GM18858 (cell line): ENCODE results near the gene RAMP1.

Source experiments
- ATAC-seq: cut with Tn5 transposase; IDR thresholded peaks from one replicate; pipeline ENCODE4 v1.9.1; 2021; ENCODE audit not compliant: unreplicated experiment

The RAMP1 gene

GRCh38 chr2:237894396-237894979, 35.1 kb downstream of the RAMP1 start:
- no peak for ATAC-seq

- no peak for ATAC-seq
Observed at GRCh38 chr2:237894986-237895543, 35.6 kb downstream of the RAMP1 start.

- ATAC-seq: no peak
Observed at GRCh38 chr2:237895544-237896506, 36.4 kb downstream of the RAMP1 start.

- ATAC-seq: no peak
Observed at GRCh38 chr2:237896507-237896892, 37.1 kb downstream of the RAMP1 start.

- no peak for ATAC-seq
Observed at GRCh38 chr2:237896956-237897355, 37.5 kb downstream of the RAMP1 start.

- no peak for ATAC-seq
Observed at GRCh38 chr2:237898057-237898414, 38.6 kb downstream of the RAMP1 start.

- no peak for ATAC-seq
Observed at GRCh38 chr2:237900891-237901831, 41.7 kb downstream of the RAMP1 start.

- no peak for ATAC-seq
Observed at GRCh38 chr2:237901932-237902850, 42.8 kb downstream of the RAMP1 start.

GRCh38 chr2:237904831-237905599, 45.6 kb downstream of the RAMP1 start:
- ATAC-seq: no peak

GRCh38 chr2:237907144-237907543, 47.7 kb downstream of the RAMP1 start:
- no peak for ATAC-seq

- no peak for ATAC-seq
Observed at GRCh38 chr2:237909075-237909695, 49.8 kb downstream of the RAMP1 start.

- no peak for ATAC-seq
Observed at GRCh38 chr2:237909801-237910475, 50.5 kb downstream of the RAMP1 start.

- no peak for ATAC-seq
Observed at GRCh38 chr2:237910576-237911362, 51.3 kb downstream of the RAMP1 start.

GRCh38 chr2:237911363-237912017, 52.1 kb downstream of the RAMP1 start:
- ATAC-seq: no peak

GRCh38 chr2:237912271-237913192, 53.1 kb downstream of the RAMP1 start:
- no peak for ATAC-seq
